HCT116 (cell line): Measurements from ENCODE around the gene CALN1. TPM values are rescaled to one million over a fixed set of nuclear protein-coding genes. Genes with fewer than 3 reads are reported as not detected.

Experiments used
- ATAC-seq: fragments of 200-7000 bp; cut with Tn5 transposase; 2 replicates; pipeline ENCODE4 v1.9.1; 2020; ENCODE audit warnings: mild to moderate bottlenecking, moderate library complexity
- BruUV-seq: library from RNA; stranded (reverse); fragments of 400-500 nt; replicated peaks from 2 replicates; lab custom pipeline; 2021; lab: Mats Ljungman, UMichigan
- CTCF ChIA-PET: fragments of 300-600 bp; sonication (Branson Sonifier 250); formaldehyde crosslinking; loops from one replicate; lab custom pipeline; 2021; ENCODE audit warnings: antibody characterized with exemption; lab: Charles Lee
- POLR2A ChIA-PET: fragments of 300-600, 350-600 bp; sonication (Branson Sonifier 250); formaldehyde crosslinking; loops from one replicate; lab custom pipeline; 2021; ENCODE audit warnings: antibody characterized with exemption; lab: Charles Lee
- RAD21 ChIA-PET, 2 experiments: fragments of 300-600 bp; sonication (Branson Sonifier 250); formaldehyde crosslinking; loops; one replicate each; lab custom pipeline; 2023; ENCODE audit warnings: low total read pairs in 2 of 2; ENCODE audit not compliant: uncharacterized antibody in 2 of 2, unreplicated experiment in 2 of 2, low non-redundant PET in 1 of 2; lab: Charles Lee
- DNase-seq: peaks from one replicate; pipeline ENCODE4 v3.0.0-alpha.2; 2010; ENCODE audit warnings: low read depth, low spot score
- H2AFZ ChIP-seq: fragments of 200-600 bp; shearing (Covaris generic), sonication (generic); 2 replicates; pipeline ENCODE4 v1.6.1; 2017; ENCODE audit warnings: low read depth, mixed run types, mixed read lengths, antibody characterized with exemption, low read length; ENCODE audit not compliant: poor library complexity, severe bottlenecking
- H3K27ac ChIP-seq: 2 replicates; pipeline ENCODE4 v1.5.1; 2012; ENCODE audit warnings: low read depth, low read length
- H3K27me3 ChIP-seq: fragments of 200-600 bp; sonication (generic); 2 replicates; pipeline ENCODE4 v1.6.1; 2016; ENCODE audit warnings: mixed run types, low read length, mixed read lengths; ENCODE audit not compliant: insufficient read depth
- H3K36me3 ChIP-seq, 2 experiments: fragments of 200-500 bp in 1 of 2; fragments of 200-600 bp in 1 of 2; sonication (Bioruptor generic) in 1 of 2; sonication (generic) in 1 of 2; 2 replicates each; pipeline versions ENCODE4 v1.5.1 to v1.6.1; 2014 to 2016; ENCODE audit warnings: low read length in 2 of 2, inconsistent platforms in 1 of 2, mixed read lengths in 1 of 2, mixed run types in 1 of 2; ENCODE audit not compliant: insufficient read depth in 2 of 2, control insufficient read depth in 1 of 2
- H3K4me1 ChIP-seq, 2 experiments: fragments of 200-600 bp in 1 of 2; sonication (generic) in 1 of 2; 2 replicates each; pipeline versions ENCODE4 v1.5.1 to v1.6.1; 2012 to 2017; ENCODE audit warnings: low read length in 2 of 2, inconsistent platforms in 1 of 2, mild to moderate bottlenecking in 1 of 2, mixed read lengths in 1 of 2, mixed run types in 1 of 2, moderate library complexity in 1 of 2; ENCODE audit not compliant: insufficient read depth in 2 of 2, control insufficient read depth in 1 of 2
- H3K4me2 ChIP-seq: fragments of 200-600 bp; sonication (generic); 2 replicates; pipeline ENCODE4 v1.6.1; 2017; ENCODE audit warnings: mixed run types, low read length, mixed read lengths
- H3K4me3 ChIP-seq, 2 experiments: fragments of 200-600 bp in 1 of 2; sonication (generic) in 1 of 2; replicated peaks in 1 of 2; 2 replicates each; pipeline ENCODE4 v1.5.1; 2011 to 2016; ENCODE audit warnings: low read length in 2 of 2, control low read depth in 1 of 2, low read depth in 1 of 2, mild to moderate bottlenecking in 1 of 2, mixed read lengths in 1 of 2, mixed run types in 1 of 2
- H3K79me2 ChIP-seq: fragments of 200-600 bp; sonication (generic); 2 replicates; pipeline ENCODE4 v1.6.1; 2017; ENCODE audit warnings: mild to moderate bottlenecking, mixed run types, low read length, moderate library complexity, mixed read lengths; ENCODE audit not compliant: insufficient read depth
- H3K9ac ChIP-seq: fragments of 200-600 bp; sonication (generic); 2 replicates; pipeline ENCODE4 v1.6.1; 2016; ENCODE audit warnings: low read length, mixed read lengths
- H3K9me2 ChIP-seq: fragments of 200-600 bp; sonication (generic), shearing (Covaris generic); 2 replicates; pipeline ENCODE4 v1.6.1; 2017; ENCODE audit warnings: mixed run types, mild to moderate bottlenecking, moderate library complexity; ENCODE audit not compliant: insufficient read depth
- H3K9me3 ChIP-seq, 2 experiments: fragments of 200-500 bp in 1 of 2; fragments of 200-600 bp in 1 of 2; sonication (Bioruptor generic) in 1 of 2; sonication (generic) in 1 of 2; 2 replicates each; pipeline ENCODE4 v1.6.1; 2014 to 2017; ENCODE audit warnings: low read length in 2 of 2, mixed read lengths in 2 of 2, inconsistent platforms in 1 of 2, low read depth in 1 of 2, mild to moderate bottlenecking in 1 of 2, mixed run types in 1 of 2, moderate library complexity in 1 of 2; ENCODE audit not compliant: control insufficient read depth in 1 of 2, insufficient read depth in 1 of 2
- H4K20me1 ChIP-seq: fragments of 200-600 bp; sonication (generic), shearing (Covaris generic); 2 replicates; pipeline ENCODE4 v1.6.1; 2017; ENCODE audit warnings: mixed run types, mild to moderate bottlenecking, moderate library complexity; ENCODE audit not compliant: insufficient read depth
- JUND ChIP-seq: IDR thresholded peaks from 2 replicates; pipeline ENCODE4 v1.6.1; 2012
- POLR2A ChIP-seq: IDR thresholded peaks from 2 replicates; pipeline ENCODE4 v1.7.0; 2011; ENCODE audit warnings: borderline replicate concordance; ENCODE audit not compliant: insufficient read depth, insufficient read length; ENCODE audit errors: extremely low read depth
- RAD21 ChIP-seq: IDR thresholded peaks from 2 replicates; pipeline ENCODE4 v1.6.1; 2012; ENCODE audit warnings: low read depth, mild to moderate bottlenecking
- YY1 ChIP-seq: IDR thresholded peaks from 2 replicates; pipeline ENCODE4 v1.6.1; 2011; ENCODE audit warnings: low read length, low read depth, moderate library complexity, mild to moderate bottlenecking; ENCODE audit not compliant: insufficient replicate concordance; ENCODE audit errors: extremely low read depth
- intact Hi-C: fragments of 100-400 bp; cut with micrococcal nuclease; formaldehyde crosslinking; loops from 2 replicates; pipeline ENCODE4 v1.10.0; 2022
- total RNA-seq: library from RNA; stranded (reverse); gene quantifications from one replicate; pipeline ENCODE4 v1.2.1, GENCODE V29; 2021; ENCODE audit not compliant: unreplicated experiment
- TF ChIP-seq, protein P1 (sequence below), 3 experiments: fragments of 200-600 bp in 1 of 3; sonication (generic) in 1 of 3; IDR thresholded peaks in 2 of 3; conservative IDR thresholded peaks in 1 of 3; 2 replicates each; pipeline ENCODE4 v1.5.1; 2012 to 2017; ENCODE audit warnings: low read depth in 2 of 3, low read length in 2 of 3, antibody characterized with exemption in 1 of 3, borderline replicate concordance in 1 of 3, control low read depth in 1 of 3, mild to moderate bottlenecking in 1 of 3, mixed read lengths in 1 of 3, mixed run types in 1 of 3, moderate library complexity in 1 of 3; ENCODE audit not compliant: insufficient read depth in 1 of 3

Gene CALN1
- total RNA-seq, 1 experiment from 2014 or later: 0.17 TPM

DNA sequence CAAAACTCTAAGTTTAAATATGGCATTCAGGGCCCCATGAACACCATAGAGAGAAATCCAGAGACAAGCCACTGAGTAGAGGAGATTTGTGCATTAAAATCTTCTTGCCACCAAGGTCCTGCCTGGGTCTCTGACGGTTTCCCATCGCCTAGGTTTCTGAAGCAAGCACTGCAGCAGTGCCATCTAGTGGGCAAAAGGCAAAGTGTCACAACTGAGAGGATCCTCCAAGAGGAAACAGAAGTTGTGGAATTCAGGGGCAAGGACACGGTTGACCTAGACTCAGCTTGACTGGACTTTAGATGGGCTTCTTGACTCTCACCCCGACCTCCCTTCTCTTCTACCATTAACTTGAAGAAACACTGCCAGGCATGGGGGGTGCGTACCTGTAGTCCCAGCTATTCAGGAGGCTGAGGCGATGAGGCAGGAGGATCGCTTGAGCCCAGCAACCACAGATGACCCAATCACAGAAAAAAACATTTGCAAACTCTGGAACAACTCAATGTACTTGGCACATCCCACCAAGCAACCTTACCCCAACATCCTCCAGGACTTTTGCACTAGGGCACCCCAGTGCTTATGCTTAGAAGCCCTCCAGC is 676.1 kb downstream of the CALN1 start:
- H3K27ac ChIP-seq: no peak overlapping the region
- no TSS peak for BruUV-seq
- no peak overlapping the region for H3K9ac ChIP-seq
- H4K20me1 ChIP-seq: no peaks in the 10 kb centered on the region
- H3K4me3 ChIP-seq: no peak overlapping the region
- intact Hi-C loops: no loop called here
- ChIA-PET POLR2A (no interaction called here), RAD21 (no interaction called here), CTCF (no interaction called here)
- no peaks in the 10 kb centered on the region for H3K27me3 ChIP-seq
- DNase-seq (peak; percentile 28), ATAC-seq (0 out of 2 replicates have a peak, but pooled peaks have one; percentile 34)
- no peaks in the 10 kb centered on the region; a peak in 1 of 4 replicates for H3K9me3 ChIP-seq
- H3K79me2 ChIP-seq: no peaks in the 10 kb centered on the region
- H2AFZ ChIP-seq: no peak overlapping the region
- TF ChIP-seq YY1 (no peak), JUND (no peak), POLR2A (no peak), RAD21 (peak; percentile 52)
- TF ChIP-seq, protein P1, sequence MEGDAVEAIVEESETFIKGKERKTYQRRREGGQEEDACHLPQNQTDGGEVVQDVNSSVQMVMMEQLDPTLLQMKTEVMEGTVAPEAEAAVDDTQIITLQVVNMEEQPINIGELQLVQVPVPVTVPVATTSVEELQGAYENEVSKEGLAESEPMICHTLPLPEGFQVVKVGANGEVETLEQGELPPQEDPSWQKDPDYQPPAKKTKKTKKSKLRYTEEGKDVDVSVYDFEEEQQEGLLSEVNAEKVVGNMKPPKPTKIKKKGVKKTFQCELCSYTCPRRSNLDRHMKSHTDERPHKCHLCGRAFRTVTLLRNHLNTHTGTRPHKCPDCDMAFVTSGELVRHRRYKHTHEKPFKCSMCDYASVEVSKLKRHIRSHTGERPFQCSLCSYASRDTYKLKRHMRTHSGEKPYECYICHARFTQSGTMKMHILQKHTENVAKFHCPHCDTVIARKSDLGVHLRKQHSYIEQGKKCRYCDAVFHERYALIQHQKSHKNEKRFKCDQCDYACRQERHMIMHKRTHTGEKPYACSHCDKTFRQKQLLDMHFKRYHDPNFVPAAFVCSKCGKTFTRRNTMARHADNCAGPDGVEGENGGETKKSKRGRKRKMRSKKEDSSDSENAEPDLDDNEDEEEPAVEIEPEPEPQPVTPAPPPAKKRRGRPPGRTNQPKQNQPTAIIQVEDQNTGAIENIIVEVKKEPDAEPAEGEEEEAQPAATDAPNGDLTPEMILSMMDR (IDR thresholded peaks at IDR 0.05 in 2 of 3, conservative IDR thresholded peaks at IDR 0.05 in 1 of 3; ENCODE audit: borderline replicate concordance in 1 of 3, insufficient read depth in 1 of 3, low read depth in 2 of 3, low read length in 2 of 3): peak; percentile 6 to 82 (median 80); a peak in 4 of 6 replicates
- no peak overlapping the region for H3K4me2 ChIP-seq
- no peaks in the 10 kb centered on the region for H3K9me2 ChIP-seq
- no peaks in the 10 kb centered on the region for H3K36me3 ChIP-seq
- no peaks in the 10 kb centered on the region for H3K4me1 ChIP-seq

DNA sequence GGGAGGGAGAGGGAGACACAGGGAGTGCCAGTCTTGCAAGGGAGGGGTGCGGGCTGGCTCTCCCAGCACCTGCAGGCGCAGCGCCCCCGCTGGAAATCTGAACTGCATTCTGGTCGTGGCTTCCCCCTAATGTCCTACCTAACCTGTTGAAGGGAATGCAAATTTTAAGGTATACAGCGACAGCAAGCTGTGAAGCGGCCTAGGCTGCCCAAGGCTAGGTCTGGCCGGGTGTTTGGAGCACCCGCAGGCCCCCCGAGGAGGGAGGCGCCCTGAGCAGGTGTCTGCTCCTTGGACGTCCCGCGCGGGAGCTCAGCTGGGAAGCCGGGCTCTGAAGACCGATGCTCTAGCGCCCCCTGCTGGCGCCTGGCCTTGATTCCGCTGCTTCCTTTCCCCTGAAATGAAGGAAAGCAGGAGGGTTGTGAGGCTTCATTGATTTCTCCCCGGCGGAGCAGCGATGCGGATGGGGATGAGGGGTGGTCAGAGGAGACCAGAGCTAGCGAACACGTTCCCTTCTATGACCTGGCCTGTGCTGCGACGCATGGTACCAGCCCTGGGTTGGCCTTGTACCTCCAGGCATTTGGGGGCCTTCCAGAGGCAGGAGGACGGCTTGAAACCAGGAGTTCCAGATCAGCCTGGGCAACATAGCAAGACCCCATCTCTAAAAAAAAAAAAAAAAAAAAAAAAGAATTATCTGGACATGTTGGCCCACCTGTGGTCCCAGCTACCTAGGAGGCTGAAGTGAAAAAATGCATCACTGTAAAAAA is 678.8 kb downstream of the CALN1 start:
- Histone ChIP-seq H3K9me2 (no peaks in the 10 kb centered on the region), H3K36me3 (no peaks in the 10 kb centered on the region)
- TF ChIP-seq, protein P1 (IDR thresholded peaks at IDR 0.05 in 2 of 3, conservative IDR thresholded peaks at IDR 0.05 in 1 of 3; ENCODE audit: borderline replicate concordance in 1 of 3, insufficient read depth in 1 of 3, low read depth in 2 of 3, low read length in 2 of 3): peak in 2 of 3 experiments; percentile 56; a peak in 4 of 6 replicates
- TF ChIP-seq RAD21 (peak; percentile 35), JUND (no peak)
- TF ChIP-seq, all 23 proteins: peak for 2
- no peaks in the 10 kb centered on the region for H3K27me3 ChIP-seq
- POLR2A ChIA-PET: no interaction called here
- intact Hi-C loops: loop anchor here (1.0 kb wide), 1 partner anchor 876 kb away; no protein-coding TSS in a partner anchor
- H2AFZ ChIP-seq: no peak overlapping the region
- ATAC-seq: peak; percentile 40; the same call in 1 of the 2 replicates
- RAD21 ChIA-PET: no interaction called here
- H3K9me3 ChIP-seq: no peaks in the 10 kb centered on the region; a peak in 1 of 4 replicates
- H3K4me3 ChIP-seq: no peak overlapping the region
- no peaks in the 10 kb centered on the region for H3K79me2 ChIP-seq
- H3K4me2 ChIP-seq: no peak overlapping the region
- peak; percentile 3 for DNase-seq
- no peaks in the 10 kb centered on the region for H4K20me1 ChIP-seq
- H3K9ac ChIP-seq: no peak overlapping the region
- no TSS peak for BruUV-seq
- CTCF ChIA-PET: no interaction called here
- H3K4me1 ChIP-seq: no peaks in the 10 kb centered on the region
- no peak overlapping the region for H3K27ac ChIP-seq
